ENCODE measurements around the gene MOCS3. TPM values are rescaled to one million over a fixed set of nuclear protein-coding genes. Genes with fewer than 3 reads are reported as not detected.

The MOCS3 gene
- polyA plus RNA-seq, 2 of the 4 experiments (the other 2 are of a cell fraction), result 4.8 to 5.7 TPM

DNA sequence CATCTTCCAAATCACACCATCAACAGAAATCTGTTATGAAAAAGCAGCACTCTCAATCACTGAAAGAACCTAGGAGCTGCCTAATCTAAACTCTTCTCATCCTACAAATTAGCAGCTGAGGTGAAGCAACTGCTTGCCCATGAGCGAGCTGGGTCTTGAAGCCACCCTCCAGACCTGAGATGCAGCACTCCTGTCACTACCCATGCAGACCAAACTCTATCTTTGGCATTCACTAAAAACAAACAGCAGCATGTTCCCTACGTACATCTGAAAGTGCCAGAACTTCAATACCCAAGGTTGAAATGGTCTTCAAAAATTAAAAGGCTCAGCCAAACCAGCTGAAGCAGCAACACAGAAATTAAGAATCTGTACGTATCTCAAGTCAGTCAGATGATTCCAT lies 41.7 kb upstream of the MOCS3 start (continued):
- TF ChIP-seq CBX8 (IDR thresholded peaks at IDR 0.05) (no peak), SREBF2 (IDR thresholded peaks at IDR 0.05) (no peak)

DNA sequence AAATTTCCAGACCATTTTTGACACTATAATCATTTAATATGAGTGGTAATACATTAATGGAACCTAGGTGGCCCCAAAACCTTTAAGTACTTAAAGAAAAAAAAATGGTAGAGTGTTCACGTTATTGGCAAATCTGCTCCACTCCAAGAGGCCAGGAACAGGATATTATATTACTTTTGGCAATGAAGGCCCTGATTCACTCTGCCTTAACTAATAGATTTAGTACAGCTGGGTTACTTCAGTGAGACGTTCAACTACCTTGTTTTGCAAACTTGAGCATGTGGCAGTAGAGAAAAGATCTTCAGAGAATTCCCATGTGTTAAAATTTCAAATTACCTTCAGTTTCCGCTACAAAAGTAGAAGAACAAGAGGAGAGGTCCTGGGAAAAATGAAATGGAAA lies 40.2 kb upstream of the MOCS3 start:
- Histone ChIP-seq H3K27ac (no peak overlapping the region), H3K9me3 (no peaks in the 10 kb centered on the region), H3K4me1 (peaks cover 61% of the 10 kb centered on the region), H3K4me2 (no peak overlapping the region), H3K4me3 (no peak overlapping the region)
- 74% methylated on average over 3 of the region's 3 CpGs for WGBS (ENCODE audit: missing lambda C conversion rate)
- ChIA-PET POLR2A (no interaction called here), CTCF (interaction anchor here (0.9 to 18.7 kb wide), 3 partner anchors 11 to 125 kb away, joined by 4 to 187 read pairs (median 167); partner anchors contain the start of genes ADNP and BCAS4)
- FAIRE-seq, result no peak
- ATAC-seq, result no peak
- no peak for TF ChIP-seq CBX8 (IDR thresholded peaks at IDR 0.05)
- no peak for DNase-seq (ENCODE audit: low read depth in 1 of 2, low spot score in 1 of 2)

DNA sequence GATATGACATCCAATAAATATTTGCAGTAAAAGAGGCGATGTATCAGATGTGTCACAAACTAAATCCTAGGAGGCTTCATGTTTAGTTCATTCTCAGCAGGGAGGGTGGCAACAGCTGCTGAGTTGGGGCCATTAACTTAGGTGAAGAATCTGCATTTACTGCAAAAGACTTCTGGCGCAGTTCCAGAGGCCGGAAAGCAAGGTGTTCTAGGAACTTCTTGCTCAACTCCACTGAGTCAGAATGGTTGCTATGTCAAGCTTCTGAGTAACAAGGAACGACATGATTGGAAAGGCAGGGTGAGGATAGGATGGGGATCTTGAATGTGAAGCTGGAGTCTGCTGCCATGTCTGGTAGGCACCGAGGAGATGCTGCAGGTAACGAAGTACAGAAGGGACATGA lies 39.1 kb upstream of the MOCS3 start:
- POLR2A ChIA-PET, result interaction anchor here (0.5 to 2.2 kb wide), 3 partner anchors 12 to 447 kb away, joined by 3 to 10 read pairs (median 4); partner anchors contain the start of gene ADNP
- CTCF ChIA-PET, result interaction anchor here (1.1 to 18.7 kb wide), 3 partner anchors 10 to 126 kb away, joined by 3 to 187 read pairs (median 167); partner anchors contain the start of genes ADNP and BCAS4
- peak in 1 of 2 experiments; percentile 62 for DNase-seq (ENCODE audit: low read depth in 1 of 2, low spot score in 1 of 2)
- H3K4me3 ChIP-seq, result no peak overlapping the region
- no peak overlapping the region for H3K27ac ChIP-seq
- no peak overlapping the region for H3K4me2 ChIP-seq
- no peaks in the 10 kb centered on the region for H3K9me3 ChIP-seq
- peak in 1 of 2 experiments; percentile 55; a peak in 3 of 6 replicates for ATAC-seq
- 64% methylated on average over 6 of the region's 6 CpGs for WGBS (ENCODE audit: missing lambda C conversion rate)
- FAIRE-seq, result no peak
- H3K4me1 ChIP-seq, result peaks cover 50% of the 10 kb centered on the region
- TF ChIP-seq, protein P1, sequence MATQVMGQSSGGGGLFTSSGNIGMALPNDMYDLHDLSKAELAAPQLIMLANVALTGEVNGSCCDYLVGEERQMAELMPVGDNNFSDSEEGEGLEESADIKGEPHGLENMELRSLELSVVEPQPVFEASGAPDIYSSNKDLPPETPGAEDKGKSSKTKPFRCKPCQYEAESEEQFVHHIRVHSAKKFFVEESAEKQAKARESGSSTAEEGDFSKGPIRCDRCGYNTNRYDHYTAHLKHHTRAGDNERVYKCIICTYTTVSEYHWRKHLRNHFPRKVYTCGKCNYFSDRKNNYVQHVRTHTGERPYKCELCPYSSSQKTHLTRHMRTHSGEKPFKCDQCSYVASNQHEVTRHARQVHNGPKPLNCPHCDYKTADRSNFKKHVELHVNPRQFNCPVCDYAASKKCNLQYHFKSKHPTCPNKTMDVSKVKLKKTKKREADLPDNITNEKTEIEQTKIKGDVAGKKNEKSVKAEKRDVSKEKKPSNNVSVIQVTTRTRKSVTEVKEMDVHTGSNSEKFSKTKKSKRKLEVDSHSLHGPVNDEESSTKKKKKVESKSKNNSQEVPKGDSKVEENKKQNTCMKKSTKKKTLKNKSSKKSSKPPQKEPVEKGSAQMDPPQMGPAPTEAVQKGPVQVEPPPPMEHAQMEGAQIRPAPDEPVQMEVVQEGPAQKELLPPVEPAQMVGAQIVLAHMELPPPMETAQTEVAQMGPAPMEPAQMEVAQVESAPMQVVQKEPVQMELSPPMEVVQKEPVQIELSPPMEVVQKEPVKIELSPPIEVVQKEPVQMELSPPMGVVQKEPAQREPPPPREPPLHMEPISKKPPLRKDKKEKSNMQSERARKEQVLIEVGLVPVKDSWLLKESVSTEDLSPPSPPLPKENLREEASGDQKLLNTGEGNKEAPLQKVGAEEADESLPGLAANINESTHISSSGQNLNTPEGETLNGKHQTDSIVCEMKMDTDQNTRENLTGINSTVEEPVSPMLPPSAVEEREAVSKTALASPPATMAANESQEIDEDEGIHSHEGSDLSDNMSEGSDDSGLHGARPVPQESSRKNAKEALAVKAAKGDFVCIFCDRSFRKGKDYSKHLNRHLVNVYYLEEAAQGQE (IDR thresholded peaks at IDR 0.05), result no peak
- TF ChIP-seq EHF (CRISPR knock-in tag; IDR thresholded peaks at IDR 0.05) (no peak), CEBPB (IDR thresholded peaks at IDR 0.05) (peak in 1 of 2 experiments; percentile 31; a peak in 1 of 4 replicates), HEYL (CRISPR knock-in tag; IDR thresholded peaks at IDR 0.05) (no peak), BHLHE40 (IDR thresholded peaks at IDR 0.05; ENCODE audit: low read depth, low read length) (no peak), FOSB (CRISPR knock-in tag; IDR thresholded peaks at IDR 0.05) (no peak), RCOR1 (IDR thresholded peaks at IDR 0.05; ENCODE audit: low read depth, low read length) (no peak), MAZ (IDR thresholded peaks at IDR 0.05; ENCODE audit: borderline replicate concordance, low read depth, low read length) (no peak), FOSL2 (IDR thresholded peaks at IDR 0.05) (no peak), FOSL2 (CRISPR knock-in tag; IDR thresholded peaks at IDR 0.05) (0 out of 2 replicates have a peak, but pooled peaks have one; percentile 24)

DNA sequence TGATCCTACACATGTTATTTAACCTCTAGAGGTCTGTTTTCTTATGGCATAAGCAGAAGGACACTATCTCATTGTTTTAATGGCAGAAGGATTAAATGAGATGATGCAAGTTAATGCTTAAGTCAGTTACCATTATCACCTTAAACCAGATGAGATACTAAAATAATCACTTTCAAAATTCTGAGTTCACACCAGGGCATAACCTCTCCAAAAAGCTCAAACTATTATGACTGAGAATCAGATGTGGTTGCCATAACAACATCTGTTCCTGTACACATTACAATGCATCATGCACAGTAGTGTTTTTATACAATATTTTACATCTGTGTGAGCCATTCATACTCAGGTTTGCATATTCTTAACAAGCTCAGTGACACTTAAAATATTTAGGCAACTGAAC lies 37.6 kb upstream of the MOCS3 start:
- Histone ChIP-seq H3K4me1 (peaks cover 41% of the 10 kb centered on the region), H3K4me2 (no peak overlapping the region), H3K4me3 (no peak overlapping the region), H3K9me3 (no peaks in the 10 kb centered on the region), H3K27ac (no peak overlapping the region)
- FAIRE-seq (no peak), DNase-seq (ENCODE audit: low read depth in 1 of 2, low spot score in 1 of 2) (peak in 1 of 2 experiments; percentile 12), ATAC-seq (peak in 1 of 2 experiments; percentile 40; a peak in 2 of 6 replicates)
- POLR2A ChIA-PET, result interaction anchor here (2.2 kb wide), 1 partner anchor 10 kb away, joined by 10 read pairs; the partner anchor contains the start of gene ADNP
- TF ChIP-seq FOSL2 (IDR thresholded peaks at IDR 0.05) (no peak), FOSL2 (CRISPR knock-in tag; IDR thresholded peaks at IDR 0.05) (no peak), MAFK (IDR thresholded peaks at IDR 0.05; ENCODE audit: partially characterized antibody) (no peak), SREBF2 (IDR thresholded peaks at IDR 0.05) (no peak), FOXS1 (CRISPR knock-in tag; IDR thresholded peaks at IDR 0.05) (no peak), NR3C1 (IDR thresholded peaks at IDR 0.05) (no peak), RARB (CRISPR knock-in tag; IDR thresholded peaks at IDR 0.05) (no peak)
- TF ChIP-seq, protein P2, sequence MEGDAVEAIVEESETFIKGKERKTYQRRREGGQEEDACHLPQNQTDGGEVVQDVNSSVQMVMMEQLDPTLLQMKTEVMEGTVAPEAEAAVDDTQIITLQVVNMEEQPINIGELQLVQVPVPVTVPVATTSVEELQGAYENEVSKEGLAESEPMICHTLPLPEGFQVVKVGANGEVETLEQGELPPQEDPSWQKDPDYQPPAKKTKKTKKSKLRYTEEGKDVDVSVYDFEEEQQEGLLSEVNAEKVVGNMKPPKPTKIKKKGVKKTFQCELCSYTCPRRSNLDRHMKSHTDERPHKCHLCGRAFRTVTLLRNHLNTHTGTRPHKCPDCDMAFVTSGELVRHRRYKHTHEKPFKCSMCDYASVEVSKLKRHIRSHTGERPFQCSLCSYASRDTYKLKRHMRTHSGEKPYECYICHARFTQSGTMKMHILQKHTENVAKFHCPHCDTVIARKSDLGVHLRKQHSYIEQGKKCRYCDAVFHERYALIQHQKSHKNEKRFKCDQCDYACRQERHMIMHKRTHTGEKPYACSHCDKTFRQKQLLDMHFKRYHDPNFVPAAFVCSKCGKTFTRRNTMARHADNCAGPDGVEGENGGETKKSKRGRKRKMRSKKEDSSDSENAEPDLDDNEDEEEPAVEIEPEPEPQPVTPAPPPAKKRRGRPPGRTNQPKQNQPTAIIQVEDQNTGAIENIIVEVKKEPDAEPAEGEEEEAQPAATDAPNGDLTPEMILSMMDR (IDR thresholded peaks at IDR 0.05), result no peak
- TF ChIP-seq, protein P3, sequence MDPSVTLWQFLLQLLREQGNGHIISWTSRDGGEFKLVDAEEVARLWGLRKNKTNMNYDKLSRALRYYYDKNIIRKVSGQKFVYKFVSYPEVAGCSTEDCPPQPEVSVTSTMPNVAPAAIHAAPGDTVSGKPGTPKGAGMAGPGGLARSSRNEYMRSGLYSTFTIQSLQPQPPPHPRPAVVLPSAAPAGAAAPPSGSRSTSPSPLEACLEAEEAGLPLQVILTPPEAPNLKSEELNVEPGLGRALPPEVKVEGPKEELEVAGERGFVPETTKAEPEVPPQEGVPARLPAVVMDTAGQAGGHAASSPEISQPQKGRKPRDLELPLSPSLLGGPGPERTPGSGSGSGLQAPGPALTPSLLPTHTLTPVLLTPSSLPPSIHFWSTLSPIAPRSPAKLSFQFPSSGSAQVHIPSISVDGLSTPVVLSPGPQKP (IDR thresholded peaks at IDR 0.05; ENCODE audit: low read depth, low read length), result no peak
- CTCF ChIA-PET, result interaction anchor here (0.7 to 18.7 kb wide), 4 partner anchors 9 to 127 kb away, joined by 3 to 187 read pairs (median 86); partner anchors contain the start of genes ADNP and BCAS4

Measured in A549 (cell line).